HepG2 (cell line): Measurements from ENCODE around the gene CCDC74B. TPM values are rescaled to one million over a fixed set of nuclear protein-coding genes. Genes with fewer than 3 reads are reported as not detected.
A peak's percentile ranks its signal among the peaks of the same experiment; 100 is the strongest.
"Not testable (repeated sequence)": the region's sequence is repeated elsewhere in the genome, so short reads cannot be mapped to it uniquely, and the experiment has no call there.

Experiments used
- ARID2 ChIP-seq: sonication (generic); formaldehyde crosslinking; IDR thresholded peaks from 2 replicates; pipeline ENCODE4 v1.8.1; 2022; ENCODE audit warnings: mild to moderate bottlenecking, missing genetic modification reagents, borderline replicate concordance
- ATF7-NPFF ChIP-seq: sonication (generic); formaldehyde crosslinking; IDR thresholded peaks from 2 replicates; pipeline ENCODE4 v1.8.1; 2023; ENCODE audit warnings: mild to moderate bottlenecking, low read depth, missing genetic modification reagents, moderate library complexity
- CEBPG ChIP-seq: IDR thresholded peaks from 2 replicates; pipeline ENCODE4 v1.6.1; 2016
- HDAC1 ChIP-seq: sonication (generic); formaldehyde crosslinking; IDR thresholded peaks from 2 replicates; pipeline ENCODE4 v1.5.1; 2020; ENCODE audit warnings: mild to moderate bottlenecking, missing genetic modification reagents
- HMG20A ChIP-seq: IDR thresholded peaks from 2 replicates; pipeline ENCODE4 v1.6.1; 2016; ENCODE audit warnings: borderline replicate concordance
- HNF4G ChIP-seq, 2 experiments: sonication (generic) in 1 of 2; formaldehyde crosslinking in 1 of 2; IDR thresholded peaks; 2 replicates each; pipeline versions ENCODE4 v1.4.0 to v1.6.1; 2011 to 2020; ENCODE audit warnings: borderline replicate concordance in 2 of 2, low read depth in 2 of 2, mild to moderate bottlenecking in 2 of 2, low read length in 1 of 2, missing genetic modification reagents in 1 of 2, moderate library complexity in 1 of 2
- PHF8 ChIP-seq: sonication (generic); formaldehyde crosslinking; IDR thresholded peaks from 2 replicates; pipeline ENCODE4 v1.5.0; 2020; ENCODE audit warnings: missing genetic modification reagents
- TAF1 ChIP-seq: sonication (generic); formaldehyde crosslinking; IDR thresholded peaks from 2 replicates; pipeline ENCODE4 v1.4.0; 2020; ENCODE audit warnings: missing genetic modification reagents
- TBL1XR1 ChIP-seq: fragments of 150-350 bp; IDR thresholded peaks from 2 replicates; pipeline ENCODE4 v1.6.1; 2014; ENCODE audit warnings: borderline replicate concordance, low read length; ENCODE audit not compliant: partially characterized antibody
- ZC3H13 ChIP-seq: sonication (generic); formaldehyde crosslinking; IDR thresholded peaks from 2 replicates; pipeline ENCODE4 v1.8.1; 2023; ENCODE audit warnings: mild to moderate bottlenecking, missing genetic modification reagents, moderate library complexity
- ZFYVE20 ChIP-seq: sonication (generic); formaldehyde crosslinking; IDR thresholded peaks from 2 replicates; pipeline ENCODE4 v1.8.0; 2023; ENCODE audit warnings: low read depth, mild to moderate bottlenecking, moderate library complexity, missing genetic modification reagents, borderline replicate concordance
- ZNF121 ChIP-seq: sonication (generic); formaldehyde crosslinking; IDR thresholded peaks from 2 replicates; pipeline ENCODE4 v1.5.0; 2020; ENCODE audit warnings: mild to moderate bottlenecking, missing genetic modification reagents
- ZNF430 ChIP-seq: sonication (generic); formaldehyde crosslinking; IDR thresholded peaks from 2 replicates; pipeline ENCODE4 v1.9.0; 2021; ENCODE audit warnings: mild to moderate bottlenecking, missing genetic modification reagents
- ZNF451 ChIP-seq: sonication (generic); formaldehyde crosslinking; IDR thresholded peaks from 2 replicates; pipeline ENCODE4 v1.5.0; 2020; ENCODE audit warnings: mild to moderate bottlenecking, missing genetic modification reagents
- ZNF644 ChIP-seq: IDR thresholded peaks from 2 replicates; pipeline ENCODE4 v1.6.1; 2016; ENCODE audit warnings: low read depth
- ZNF670 ChIP-seq: sonication (generic); formaldehyde crosslinking; IDR thresholded peaks from 2 replicates; pipeline ENCODE4 v1.8.0; 2022; ENCODE audit warnings: mild to moderate bottlenecking, missing genetic modification reagents, borderline replicate concordance
- polyA plus RNA-seq, 8 experiments: library from polyadenylated mRNA; depleted of rRNA in 3 of 8; stranded (reverse) in 7 of 8; unstranded in 1 of 8; fragments of >200 nt; fragmentation: Illumina TruSeq in 4 of 8; extraction: Trizol in 4 of 8; gene quantifications; 2 replicates each; pipeline versions ENCODE4 v1.2.1 to v1.2.3, GENCODE V29; 2011 to 2016; ENCODE audit warnings: low read depth in 4 of 8, missing spikeins in 1 of 8, mixed read lengths in 1 of 8; ENCODE audit not compliant: insufficient read depth in 1 of 8
- total RNA-seq, 5 experiments: library from RNA; depleted of rRNA; stranded (reverse); fragments of >200 nt; fragmentation: Illumina TruSeq; extraction: Trizol; gene quantifications; 2 replicates each; pipeline ENCODE4 v1.2.3, GENCODE V29; 2016; ENCODE audit warnings: low read depth in 1 of 5
- TF ChIP-seq, protein P1 (sequence below): sonication (generic); formaldehyde crosslinking; IDR thresholded peaks from 2 replicates; pipeline ENCODE4 v1.8.1; 2022; ENCODE audit warnings: low read depth, mild to moderate bottlenecking, missing genetic modification reagents
- TF ChIP-seq, protein P2 (sequence below): sonication (generic); formaldehyde crosslinking; IDR thresholded peaks from 2 replicates; pipeline ENCODE4 v1.4.0; 2020; ENCODE audit warnings: missing genetic modification reagents
- TF ChIP-seq, protein P3 (sequence below): sonication (generic); formaldehyde crosslinking; IDR thresholded peaks from 2 replicates; pipeline ENCODE4 v1.8.1; 2023; ENCODE audit warnings: mild to moderate bottlenecking, missing genetic modification reagents

Gene CCDC74B
- total and polyA plus RNA-seq, 2 of the 13 experiments (the other 11 are each of a cell fraction or from before 2014, with no cell fraction given) = 0.07 to 0.11 TPM

GRCh38 chr2:130181880-130182682, 37.2 kb upstream of the CCDC74B start, which contains the start of gene MZT2B (continued):
- TF ChIP-seq TBL1XR1 (peak; percentile 9), HNF4G (IDR thresholded peaks at IDR 0.05; ENCODE audit: borderline replicate concordance, low read depth, low read length) (peak; percentile 47; the same call in 1 of the 2 replicates), ATF7-NPFF (peak; percentile 31; the same call in 1 of the 2 replicates), ZC3H13 (CRISPR knock-in tag) (peak; percentile 81; the same call in 1 of the 2 replicates), PHF8 (CRISPR knock-in tag) (peak; percentile 77), CEBPG (CRISPR knock-in tag) (0 out of 2 replicates have a peak, but pooled peaks have one; percentile 13), HDAC1 (CRISPR knock-in tag) (peak; percentile 16; the same call in 1 of the 2 replicates), TAF1 (CRISPR knock-in tag) (peak; percentile 24; the same call in 1 of the 2 replicates), ZNF644 (peak; percentile 21; the same call in 1 of the 2 replicates), ZFYVE20 (CRISPR knock-in tag) (peak; percentile 63; the same call in 1 of the 2 replicates), ARID2 (CRISPR knock-in tag) (peak; percentile 95; the same call in 1 of the 2 replicates), ZNF430 (CRISPR knock-in tag) (peak; percentile 77; the same call in 1 of the 2 replicates), ZNF121 (CRISPR knock-in tag) (0 out of 2 replicates have a peak, but pooled peaks have one; percentile 43), ZNF451 (CRISPR knock-in tag) (peak; percentile 72; the same call in 1 of the 2 replicates), ZNF670 (peak; percentile 48; the same call in 1 of the 2 replicates), HMG20A (CRISPR knock-in tag) (peak; percentile 29; the same call in 1 of the 2 replicates)
- not testable (repeated sequence) for TF ChIP-seq HNF4G (CRISPR knock-in tag; IDR thresholded peaks at IDR 0.05; ENCODE audit: borderline replicate concordance, low read depth)
- TF ChIP-seq, protein P1, sequence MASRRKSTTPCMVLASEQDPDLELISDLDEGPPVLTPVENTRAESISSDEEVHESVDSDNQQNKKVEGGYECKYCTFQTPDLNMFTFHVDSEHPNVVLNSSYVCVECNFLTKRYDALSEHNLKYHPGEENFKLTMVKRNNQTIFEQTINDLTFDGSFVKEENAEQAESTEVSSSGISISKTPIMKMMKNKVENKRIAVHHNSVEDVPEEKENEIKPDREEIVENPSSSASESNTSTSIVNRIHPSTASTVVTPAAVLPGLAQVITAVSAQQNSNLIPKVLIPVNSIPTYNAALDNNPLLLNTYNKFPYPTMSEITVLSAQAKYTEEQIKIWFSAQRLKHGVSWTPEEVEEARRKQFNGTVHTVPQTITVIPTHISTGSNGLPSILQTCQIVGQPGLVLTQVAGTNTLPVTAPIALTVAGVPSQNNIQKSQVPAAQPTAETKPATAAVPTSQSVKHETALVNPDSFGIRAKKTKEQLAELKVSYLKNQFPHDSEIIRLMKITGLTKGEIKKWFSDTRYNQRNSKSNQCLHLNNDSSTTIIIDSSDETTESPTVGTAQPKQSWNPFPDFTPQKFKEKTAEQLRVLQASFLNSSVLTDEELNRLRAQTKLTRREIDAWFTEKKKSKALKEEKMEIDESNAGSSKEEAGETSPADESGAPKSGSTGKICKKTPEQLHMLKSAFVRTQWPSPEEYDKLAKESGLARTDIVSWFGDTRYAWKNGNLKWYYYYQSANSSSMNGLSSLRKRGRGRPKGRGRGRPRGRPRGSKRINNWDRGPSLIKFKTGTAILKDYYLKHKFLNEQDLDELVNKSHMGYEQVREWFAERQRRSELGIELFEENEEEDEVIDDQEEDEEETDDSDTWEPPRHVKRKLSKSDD (CRISPR knock-in tag) = peak; percentile 41; the same call in 1 of the 2 replicates
- TF ChIP-seq, protein P2, sequence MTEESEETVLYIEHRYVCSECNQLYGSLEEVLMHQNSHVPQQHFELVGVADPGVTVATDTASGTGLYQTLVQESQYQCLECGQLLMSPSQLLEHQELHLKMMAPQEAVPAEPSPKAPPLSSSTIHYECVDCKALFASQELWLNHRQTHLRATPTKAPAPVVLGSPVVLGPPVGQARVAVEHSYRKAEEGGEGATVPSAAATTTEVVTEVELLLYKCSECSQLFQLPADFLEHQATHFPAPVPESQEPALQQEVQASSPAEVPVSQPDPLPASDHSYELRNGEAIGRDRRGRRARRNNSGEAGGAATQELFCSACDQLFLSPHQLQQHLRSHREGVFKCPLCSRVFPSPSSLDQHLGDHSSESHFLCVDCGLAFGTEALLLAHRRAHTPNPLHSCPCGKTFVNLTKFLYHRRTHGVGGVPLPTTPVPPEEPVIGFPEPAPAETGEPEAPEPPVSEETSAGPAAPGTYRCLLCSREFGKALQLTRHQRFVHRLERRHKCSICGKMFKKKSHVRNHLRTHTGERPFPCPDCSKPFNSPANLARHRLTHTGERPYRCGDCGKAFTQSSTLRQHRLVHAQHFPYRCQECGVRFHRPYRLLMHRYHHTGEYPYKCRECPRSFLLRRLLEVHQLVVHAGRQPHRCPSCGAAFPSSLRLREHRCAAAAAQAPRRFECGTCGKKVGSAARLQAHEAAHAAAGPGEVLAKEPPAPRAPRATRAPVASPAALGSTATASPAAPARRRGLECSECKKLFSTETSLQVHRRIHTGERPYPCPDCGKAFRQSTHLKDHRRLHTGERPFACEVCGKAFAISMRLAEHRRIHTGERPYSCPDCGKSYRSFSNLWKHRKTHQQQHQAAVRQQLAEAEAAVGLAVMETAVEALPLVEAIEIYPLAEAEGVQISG (CRISPR knock-in tag) = peak; percentile 96
- TF ChIP-seq, protein P3, sequence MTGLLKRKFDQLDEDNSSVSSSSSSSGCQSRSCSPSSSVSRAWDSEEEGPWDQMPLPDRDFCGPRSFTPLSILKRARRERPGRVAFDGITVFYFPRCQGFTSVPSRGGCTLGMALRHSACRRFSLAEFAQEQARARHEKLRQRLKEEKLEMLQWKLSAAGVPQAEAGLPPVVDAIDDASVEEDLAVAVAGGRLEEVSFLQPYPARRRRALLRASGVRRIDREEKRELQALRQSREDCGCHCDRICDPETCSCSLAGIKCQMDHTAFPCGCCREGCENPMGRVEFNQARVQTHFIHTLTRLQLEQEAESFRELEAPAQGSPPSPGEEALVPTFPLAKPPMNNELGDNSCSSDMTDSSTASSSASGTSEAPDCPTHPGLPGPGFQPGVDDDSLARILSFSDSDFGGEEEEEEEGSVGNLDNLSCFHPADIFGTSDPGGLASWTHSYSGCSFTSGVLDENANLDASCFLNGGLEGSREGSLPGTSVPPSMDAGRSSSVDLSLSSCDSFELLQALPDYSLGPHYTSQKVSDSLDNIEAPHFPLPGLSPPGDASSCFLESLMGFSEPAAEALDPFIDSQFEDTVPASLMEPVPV (CRISPR knock-in tag) = peak; percentile 82
